HEK293 (cell line): ENCODE measurements around the gene PLEKHG7.

ENCODE experiments used
- PBX3 ChIP-seq: sonication (generic); formaldehyde crosslinking; IDR thresholded peaks from 2 replicates; pipeline ENCODE4 v1.8.1; 2022; ENCODE audit warnings: mild to moderate bottlenecking, moderate library complexity, missing genetic modification reagents
- SP2 ChIP-seq: fragments of 450-650 bp; formaldehyde crosslinking; IDR thresholded peaks from 2 replicates; pipeline ENCODE4 v1.5.1; 2016; ENCODE audit warnings: missing biosample characterization, missing genetic modification characterization
- ZBTB1 ChIP-seq: fragments of 450-650 bp; formaldehyde crosslinking; IDR thresholded peaks from 2 replicates; pipeline ENCODE4 v1.5.1; 2016; ENCODE audit warnings: missing biosample characterization, missing genetic modification characterization
- ZNF521 ChIP-seq: fragments of 450-650 bp; formaldehyde crosslinking; IDR thresholded peaks from 2 replicates; pipeline ENCODE4 v1.5.1; 2017; ENCODE audit warnings: missing biosample characterization, mild to moderate bottlenecking, missing genetic modification characterization
- TF ChIP-seq, protein P1 (sequence below): fragments of 450-650 bp; formaldehyde crosslinking; IDR thresholded peaks from 2 replicates; pipeline ENCODE4 v1.5.1; 2016; ENCODE audit warnings: missing biosample characterization, missing genetic modification characterization

GRCh38 chr12:92778525-92778924, 75.7 kb downstream of the PLEKHG7 start:
- TF ChIP-seq, protein P1, sequence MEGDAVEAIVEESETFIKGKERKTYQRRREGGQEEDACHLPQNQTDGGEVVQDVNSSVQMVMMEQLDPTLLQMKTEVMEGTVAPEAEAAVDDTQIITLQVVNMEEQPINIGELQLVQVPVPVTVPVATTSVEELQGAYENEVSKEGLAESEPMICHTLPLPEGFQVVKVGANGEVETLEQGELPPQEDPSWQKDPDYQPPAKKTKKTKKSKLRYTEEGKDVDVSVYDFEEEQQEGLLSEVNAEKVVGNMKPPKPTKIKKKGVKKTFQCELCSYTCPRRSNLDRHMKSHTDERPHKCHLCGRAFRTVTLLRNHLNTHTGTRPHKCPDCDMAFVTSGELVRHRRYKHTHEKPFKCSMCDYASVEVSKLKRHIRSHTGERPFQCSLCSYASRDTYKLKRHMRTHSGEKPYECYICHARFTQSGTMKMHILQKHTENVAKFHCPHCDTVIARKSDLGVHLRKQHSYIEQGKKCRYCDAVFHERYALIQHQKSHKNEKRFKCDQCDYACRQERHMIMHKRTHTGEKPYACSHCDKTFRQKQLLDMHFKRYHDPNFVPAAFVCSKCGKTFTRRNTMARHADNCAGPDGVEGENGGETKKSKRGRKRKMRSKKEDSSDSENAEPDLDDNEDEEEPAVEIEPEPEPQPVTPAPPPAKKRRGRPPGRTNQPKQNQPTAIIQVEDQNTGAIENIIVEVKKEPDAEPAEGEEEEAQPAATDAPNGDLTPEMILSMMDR (tag by site-specific recombination) = no peak
- TF ChIP-seq PBX3 (no peak), SP2 (tag by site-specific recombination) (no peak), ZNF521 (tag by site-specific recombination) (no peak), ZBTB1 (tag by site-specific recombination) (no peak)
